HUES6 (cell line): ENCODE data around the gene BMP4.

Experiments used
- H3K27ac ChIP-seq: 2 replicates; pipeline ENCODE4 v1.7.0; 2013; ENCODE audit warnings: low read depth, mild to moderate bottlenecking, low read length, inconsistent platforms
- H3K27me3 ChIP-seq: 2 replicates; pipeline ENCODE4 v1.6.1; 2013; ENCODE audit warnings: low read length; ENCODE audit not compliant: control insufficient read depth, insufficient read depth
- H3K36me3 ChIP-seq: 2 replicates; pipeline ENCODE4 v1.6.1; 2013; ENCODE audit warnings: low read length; ENCODE audit not compliant: control insufficient read depth, insufficient read depth
- H3K4me1 ChIP-seq: 2 replicates; pipeline ENCODE4 v1.6.1; 2013; ENCODE audit warnings: low read length; ENCODE audit not compliant: control insufficient read depth, insufficient read depth
- H3K4me3 ChIP-seq: 2 replicates; pipeline ENCODE4 v1.5.1; 2013; ENCODE audit warnings: low read depth, low read length
- H3K9ac ChIP-seq: one replicate; pipeline ENCODE4 v1.6.1; 2013; ENCODE audit warnings: mild to moderate bottlenecking, low read length
- H3K9me3 ChIP-seq: 2 replicates; pipeline ENCODE4 v1.6.1; 2013; ENCODE audit warnings: low read depth, low read length; ENCODE audit not compliant: control insufficient read depth, insufficient read depth

Gene BMP4

DNA sequence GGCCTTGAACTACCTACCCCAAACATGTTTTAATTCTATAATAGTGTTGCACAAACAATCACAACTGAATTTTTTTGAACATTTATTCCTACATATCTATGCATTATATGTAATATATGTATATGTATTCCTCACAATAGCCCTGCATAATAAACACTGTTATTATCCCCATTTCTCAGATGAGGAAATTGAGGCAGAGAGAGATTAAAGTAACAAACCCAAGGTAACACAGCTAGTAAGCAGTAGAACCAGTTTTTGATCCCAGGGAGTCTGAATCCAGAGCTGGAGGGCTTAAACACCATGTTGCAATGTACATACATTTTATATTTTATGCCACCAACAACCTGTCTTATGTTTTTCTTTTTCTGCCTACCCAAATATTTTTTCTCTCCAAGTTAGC is 26.5 kb upstream of the BMP4 start:
- peak overlapping the region; percentile 78; the same call in 1 of the 2 replicates for H3K27ac ChIP-seq
- no peak overlapping the region for H3K4me3 ChIP-seq
- H3K4me1 ChIP-seq = peaks cover 51% of the 10 kb centered on the region

DNA sequence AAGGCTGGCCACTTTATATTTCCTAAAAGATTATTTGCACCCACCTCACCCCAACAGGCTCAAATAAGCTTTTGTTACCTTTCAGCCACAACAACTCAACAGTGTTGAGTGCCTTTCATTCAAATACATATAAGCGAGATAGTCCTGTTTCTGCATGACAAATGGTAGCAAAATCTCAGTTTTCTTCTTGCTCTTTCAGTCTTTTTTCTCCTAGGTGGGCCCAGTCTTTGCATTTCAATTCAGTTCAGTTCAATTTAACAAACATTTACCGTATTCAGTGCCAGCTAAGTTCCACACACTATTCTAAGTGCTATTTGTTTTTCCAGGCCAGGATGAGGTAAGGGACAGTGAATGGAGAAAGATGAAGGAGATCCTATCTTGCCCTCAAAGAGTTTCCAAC is 25.9 kb upstream of the BMP4 start:
- H3K9ac ChIP-seq = no peak overlapping the region
- H3K4me1 ChIP-seq = peaks cover 56% of the 10 kb centered on the region
- peak overlapping the region; percentile 89 for H3K27ac ChIP-seq
- no peaks in the 10 kb centered on the region for H3K27me3 ChIP-seq
- peaks cover 43% of the 10 kb centered on the region for H3K9me3 ChIP-seq
- H3K36me3 ChIP-seq = peaks cover 5% of the 10 kb centered on the region; the same call in 1 of the 2 replicates
- H3K4me3 ChIP-seq = 0 out of 2 replicates have a peak overlapping the region, but pooled peaks have one; percentile 2

More for the DNA sequence above, 26.5 kb upstream of the BMP4 start:
- H3K36me3 ChIP-seq = peaks cover 5% of the 10 kb centered on the region; the same call in 1 of the 2 replicates
- no peaks in the 10 kb centered on the region for H3K27me3 ChIP-seq
- peaks cover 47% of the 10 kb centered on the region for H3K9me3 ChIP-seq
- H3K9ac ChIP-seq = no peak overlapping the region

DNA sequence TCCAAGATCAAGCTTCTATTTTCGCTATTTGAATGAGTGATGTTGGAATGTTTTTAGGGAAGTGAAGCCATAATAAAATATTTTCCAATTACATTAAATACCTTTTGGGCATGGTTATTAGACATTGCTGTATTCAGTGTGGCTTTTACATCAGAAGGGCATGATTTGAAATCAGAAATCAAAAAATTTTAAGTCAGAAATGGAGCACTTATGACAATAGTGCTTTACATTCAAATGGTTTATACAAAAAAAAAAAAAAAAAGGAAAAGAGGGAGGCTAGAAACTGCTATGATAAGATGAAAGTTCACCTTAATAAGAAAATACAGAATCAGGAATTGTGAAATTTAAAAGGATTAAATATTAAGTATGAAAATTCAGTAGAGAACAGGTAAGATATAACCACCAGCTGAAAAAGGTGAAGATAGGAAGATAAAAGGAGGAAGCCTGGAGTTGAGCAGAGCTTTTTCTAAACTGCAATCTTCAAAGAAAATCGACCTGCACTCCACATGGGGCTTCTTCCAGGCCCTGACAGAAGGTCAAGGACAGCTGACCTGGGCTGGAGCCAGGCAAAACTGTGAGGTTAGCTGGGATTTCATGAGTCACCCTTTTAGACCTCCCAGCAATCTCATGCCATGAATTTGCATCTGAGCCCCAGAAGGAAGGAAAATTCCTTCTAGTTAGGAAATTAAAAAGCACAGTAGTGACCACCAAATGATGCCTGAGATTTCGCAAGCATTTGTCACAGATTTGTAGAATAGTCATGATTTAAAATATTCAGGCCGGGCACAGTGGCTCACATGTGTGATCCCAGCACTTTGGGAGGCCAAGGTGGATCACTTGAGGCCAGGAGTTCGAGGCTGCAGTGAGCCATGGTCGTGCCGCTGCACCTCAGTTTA is 23.4 kb upstream of the BMP4 start:
- peaks cover 5% of the 10 kb centered on the region; the same call in 1 of the 2 replicates for H3K36me3 ChIP-seq
- no peak overlapping the region for H3K4me3 ChIP-seq
- no peaks in the 10 kb centered on the region for H3K27me3 ChIP-seq
- peaks cover 19% of the 10 kb centered on the region for H3K9me3 ChIP-seq
- peaks cover 61% of the 10 kb centered on the region for H3K4me1 ChIP-seq
- no peak overlapping the region for H3K9ac ChIP-seq
- H3K27ac ChIP-seq = peak overlapping the region; percentile 66; the same call in 1 of the 2 replicates

DNA sequence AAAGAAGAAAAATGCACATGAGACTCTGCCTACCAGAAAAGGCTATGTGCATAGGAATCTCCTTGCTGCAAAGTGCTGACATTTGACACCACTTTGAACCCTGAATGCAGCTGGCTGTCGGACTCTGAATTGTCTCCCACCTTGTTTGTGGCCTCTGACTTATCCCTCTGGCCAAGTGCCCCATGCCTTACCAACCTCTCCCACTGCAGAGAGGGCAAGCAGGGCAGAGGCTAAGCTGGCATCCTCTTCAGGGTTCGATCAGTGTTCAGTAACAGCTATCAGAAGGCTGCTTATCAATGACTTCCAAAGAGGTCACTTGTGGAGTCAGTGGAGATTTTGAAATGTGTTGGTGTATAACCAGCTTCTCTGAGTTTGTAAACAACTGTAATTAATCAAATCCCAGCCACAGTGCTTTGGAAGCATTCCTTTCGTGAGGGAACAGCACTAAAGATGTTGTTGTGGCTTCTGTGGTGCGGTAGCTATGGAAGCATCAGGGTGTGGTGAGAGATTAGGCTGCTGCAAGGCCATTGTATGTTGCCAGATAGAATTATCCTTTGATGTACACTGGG is 22.6 kb upstream of the BMP4 start:
- Histone ChIP-seq H3K4me3 (peak overlapping the region; percentile 21; the same call in 1 of the 2 replicates), H3K4me1 (peaks cover 61% of the 10 kb centered on the region)

GRCh38 chr14:53978194-53978593 is 21.6 kb upstream of the BMP4 start:
- Histone ChIP-seq H3K4me1 (peaks cover 57% of the 10 kb centered on the region), H3K9me3 (peaks cover 2% of the 10 kb centered on the region; the same call in 1 of the 2 replicates), H3K36me3 (no peaks in the 10 kb centered on the region), H3K27me3 (no peaks in the 10 kb centered on the region), H3K27ac (no peak overlapping the region), H3K9ac (no peak overlapping the region), H3K4me3 (no peak overlapping the region)

More for the DNA sequence above, 22.6 kb upstream of the BMP4 start:
- H3K36me3 ChIP-seq = peaks cover 1% of the 10 kb centered on the region; the same call in 1 of the 2 replicates
- H3K9ac ChIP-seq = peak overlapping the region; percentile 50
- peak overlapping the region; percentile 66; the same call in 1 of the 2 replicates for H3K27ac ChIP-seq
- H3K9me3 ChIP-seq = peaks cover 12% of the 10 kb centered on the region
- no peaks in the 10 kb centered on the region for H3K27me3 ChIP-seq

DNA sequence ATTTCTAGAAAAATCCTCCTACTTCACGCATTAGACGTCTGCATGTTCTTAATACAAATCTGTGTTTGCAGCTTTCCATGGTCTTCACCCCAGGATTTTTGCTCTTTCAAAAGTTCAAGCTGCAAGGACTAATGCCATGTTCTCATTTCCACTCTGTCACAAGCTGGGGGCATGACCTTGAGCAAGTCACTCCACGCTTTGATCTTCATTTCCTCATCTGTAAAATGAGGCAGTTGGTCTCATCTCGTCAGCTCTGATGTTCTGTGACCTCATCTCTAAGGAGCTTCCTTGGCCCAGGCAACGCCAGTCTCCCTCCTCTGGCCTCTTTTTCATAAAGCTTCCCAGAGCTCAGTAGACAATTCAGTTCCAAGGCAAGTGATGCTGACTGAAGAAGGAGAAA is 18.8 kb upstream of the BMP4 start:
- no peak overlapping the region for H3K27ac ChIP-seq
- H3K4me1 ChIP-seq = peaks cover 33% of the 10 kb centered on the region
- H3K4me3 ChIP-seq = no peak overlapping the region
- no peaks in the 10 kb centered on the region for H3K9me3 ChIP-seq
- H3K36me3 ChIP-seq = no peaks in the 10 kb centered on the region
- H3K9ac ChIP-seq = no peak overlapping the region
- H3K27me3 ChIP-seq = no peaks in the 10 kb centered on the region

GRCh38 chr14:53971521-53971920 is 14.9 kb upstream of the BMP4 start:
- H3K9ac ChIP-seq = no peak overlapping the region
- H3K27ac ChIP-seq = no peak overlapping the region
- H3K36me3 ChIP-seq = no peaks in the 10 kb centered on the region
- no peak overlapping the region for H3K4me3 ChIP-seq
- H3K27me3 ChIP-seq = no peaks in the 10 kb centered on the region
- peaks cover 10% of the 10 kb centered on the region for H3K4me1 ChIP-seq
- peaks cover 3% of the 10 kb centered on the region; the same call in 1 of the 2 replicates for H3K9me3 ChIP-seq

DNA sequence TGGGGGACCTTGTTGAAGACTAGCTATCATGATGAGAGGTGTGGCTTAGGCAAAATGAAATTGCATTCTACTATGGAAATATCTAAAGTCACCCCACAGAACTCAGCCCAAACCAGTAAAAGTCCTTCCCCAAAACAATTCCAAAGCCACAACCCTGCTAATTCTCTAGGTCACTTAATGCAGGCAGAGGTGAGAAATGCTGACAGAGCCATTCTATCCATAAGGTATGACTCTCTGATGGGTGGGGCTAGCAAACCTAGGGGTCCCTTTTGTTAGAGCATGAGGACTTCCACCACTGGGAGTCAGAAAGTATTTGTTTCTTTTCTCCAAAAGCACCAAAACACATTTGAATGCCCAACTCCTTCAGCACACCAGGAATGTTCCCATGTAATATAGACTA is 12.7 kb upstream of the BMP4 start:
- Histone ChIP-seq H3K36me3 (no peaks in the 10 kb centered on the region), H3K27ac (no peak overlapping the region), H3K9ac (no peak overlapping the region), H3K27me3 (peaks cover under 1% of the 10 kb centered on the region; the same call in 1 of the 2 replicates), H3K4me3 (no peak overlapping the region), H3K4me1 (peaks cover 29% of the 10 kb centered on the region), H3K9me3 (peaks cover 3% of the 10 kb centered on the region; the same call in 1 of the 2 replicates)

DNA sequence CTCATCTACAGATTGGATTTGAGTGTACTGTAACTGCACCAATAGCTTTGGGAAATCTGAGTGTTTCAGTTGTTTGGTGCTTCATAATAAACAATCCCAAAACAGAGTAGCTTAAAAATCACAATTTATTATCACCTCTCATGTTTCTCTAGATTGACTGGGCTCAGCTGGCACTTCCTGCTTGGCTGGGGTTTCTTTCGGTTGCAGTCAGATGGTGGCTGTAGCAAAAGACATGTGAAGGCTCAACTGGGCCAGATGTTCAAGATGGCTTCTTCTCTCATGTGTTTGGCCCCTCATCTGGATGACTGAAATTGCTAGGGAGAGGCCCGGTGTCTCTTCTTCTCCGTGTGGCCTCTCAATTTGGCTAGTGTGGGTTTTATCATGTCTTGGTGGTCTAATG is 12.1 kb upstream of the BMP4 start:
- H3K9ac ChIP-seq = no peak overlapping the region
- H3K27ac ChIP-seq = no peak overlapping the region
- peaks cover 7% of the 10 kb centered on the region; the same call in 1 of the 2 replicates for H3K27me3 ChIP-seq
- no peak overlapping the region for H3K4me3 ChIP-seq
- no peaks in the 10 kb centered on the region for H3K36me3 ChIP-seq
- peaks cover 3% of the 10 kb centered on the region; the same call in 1 of the 2 replicates for H3K9me3 ChIP-seq
- peaks cover 34% of the 10 kb centered on the region for H3K4me1 ChIP-seq

DNA sequence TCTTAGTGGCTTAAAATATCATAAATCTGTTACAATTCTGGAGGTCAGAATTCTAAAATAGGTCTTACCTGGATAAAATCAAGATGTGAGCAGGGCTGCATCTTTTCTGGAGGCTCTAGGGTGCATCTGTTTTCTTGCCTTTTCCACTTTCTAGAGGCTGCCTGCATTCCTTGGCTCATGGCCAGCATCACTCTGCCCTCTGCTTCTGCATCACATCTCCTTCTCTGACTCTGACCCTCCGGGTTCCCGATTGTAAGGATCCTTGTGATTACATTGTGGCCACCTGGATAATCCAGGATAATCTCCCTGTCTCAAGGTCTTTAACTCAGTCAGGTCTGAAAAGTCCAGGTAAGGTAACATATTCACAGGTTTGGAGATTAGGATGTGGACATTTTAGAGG is 11.0 kb upstream of the BMP4 start:
- Histone ChIP-seq H3K9ac (no peak overlapping the region), H3K9me3 (peaks cover 3% of the 10 kb centered on the region; the same call in 1 of the 2 replicates), H3K36me3 (no peaks in the 10 kb centered on the region), H3K4me1 (peaks cover 42% of the 10 kb centered on the region), H3K27ac (no peak overlapping the region), H3K4me3 (no peak overlapping the region), H3K27me3 (peaks cover 18% of the 10 kb centered on the region)

DNA sequence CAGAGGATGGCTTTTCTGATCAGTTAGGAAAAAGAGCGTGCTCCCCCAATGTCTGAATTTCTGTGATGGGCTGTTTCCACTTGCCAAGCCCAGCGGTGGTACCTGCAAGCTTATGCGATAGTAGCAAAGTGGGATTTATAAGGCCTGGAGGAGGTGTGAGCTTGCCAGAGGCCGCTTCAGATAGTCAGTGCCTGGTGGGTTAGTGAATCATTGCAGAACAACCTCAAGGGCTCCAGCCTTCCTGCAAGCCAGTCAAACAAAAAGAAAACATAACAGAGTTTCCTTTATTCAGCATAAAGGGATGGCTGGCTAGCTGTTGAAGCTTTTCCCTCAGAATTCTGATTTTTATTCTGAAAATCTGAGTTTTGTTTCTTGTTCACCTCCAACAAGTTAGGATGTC is 7.6 kb upstream of the BMP4 start:
- Histone ChIP-seq H3K9me3 (peaks cover 3% of the 10 kb centered on the region; the same call in 1 of the 2 replicates), H3K36me3 (no peaks in the 10 kb centered on the region), H3K27me3 (peaks cover 27% of the 10 kb centered on the region), H3K27ac (no peak overlapping the region), H3K4me3 (peak overlapping the region; percentile 51), H3K9ac (no peak overlapping the region), H3K4me1 (peaks cover 39% of the 10 kb centered on the region)
